Gastroesophageal sphincter (tissue), 3 donors: Measurements from ENCODE around the gene PLOD3.

ENCODE experiments used
- EP300 ChIP-seq: sonication (generic); formaldehyde crosslinking; IDR thresholded peaks from one replicate; pipeline ENCODE4 v1.6.1; 2017; ENCODE audit warnings: antibody characterized with exemption, mild to moderate bottlenecking
- POLR2A ChIP-seq, 2 donors: fragments of 450-650 bp; IDR thresholded peaks; one replicate each; pipeline ENCODE4 v1.6.1; 2017; ENCODE audit warnings: antibody characterized with exemption in 2 of 2, mild to moderate bottlenecking in 2 of 2, moderate library complexity in 1 of 2
- POLR2AphosphoS5 ChIP-seq: sonication (generic); formaldehyde crosslinking; IDR thresholded peaks from one replicate; pipeline ENCODE4 v1.6.1; 2017; ENCODE audit warnings: antibody characterized with exemption
- TF ChIP-seq, protein P1 (sequence below), 4 experiments: fragments of 200-600 bp in 2 of 4; fragments of 450-650 bp in 2 of 4; sonication (generic) in 1 of 4; IDR thresholded peaks; one replicate each; pipeline ENCODE4 v1.5.1; 2017 to 2019; ENCODE audit warnings: antibody characterized with exemption in 4 of 4, mild to moderate bottlenecking in 2 of 4, moderate library complexity in 2 of 4

DNA sequence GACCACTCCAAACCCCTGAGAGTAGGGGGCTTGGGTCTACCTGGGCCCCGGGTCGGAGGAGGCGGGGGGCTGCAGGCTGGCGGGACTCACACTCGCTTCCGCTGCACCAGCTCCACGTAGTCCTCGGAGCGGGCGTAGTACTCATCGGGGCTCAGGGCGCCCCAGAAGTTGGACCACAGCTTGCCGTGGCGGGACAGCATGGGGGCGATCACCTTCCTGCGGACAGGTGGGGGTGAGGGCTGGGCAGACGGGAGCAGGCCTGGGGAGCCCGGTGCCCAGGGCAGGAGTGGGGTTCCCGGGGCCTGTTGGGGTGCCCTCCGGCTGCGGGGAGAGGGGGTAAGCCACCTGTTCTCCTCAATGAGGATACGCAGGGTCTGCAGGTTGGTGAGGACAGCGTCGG is 5.9 kb downstream of the PLOD3 start:
- TF ChIP-seq, protein P1, sequence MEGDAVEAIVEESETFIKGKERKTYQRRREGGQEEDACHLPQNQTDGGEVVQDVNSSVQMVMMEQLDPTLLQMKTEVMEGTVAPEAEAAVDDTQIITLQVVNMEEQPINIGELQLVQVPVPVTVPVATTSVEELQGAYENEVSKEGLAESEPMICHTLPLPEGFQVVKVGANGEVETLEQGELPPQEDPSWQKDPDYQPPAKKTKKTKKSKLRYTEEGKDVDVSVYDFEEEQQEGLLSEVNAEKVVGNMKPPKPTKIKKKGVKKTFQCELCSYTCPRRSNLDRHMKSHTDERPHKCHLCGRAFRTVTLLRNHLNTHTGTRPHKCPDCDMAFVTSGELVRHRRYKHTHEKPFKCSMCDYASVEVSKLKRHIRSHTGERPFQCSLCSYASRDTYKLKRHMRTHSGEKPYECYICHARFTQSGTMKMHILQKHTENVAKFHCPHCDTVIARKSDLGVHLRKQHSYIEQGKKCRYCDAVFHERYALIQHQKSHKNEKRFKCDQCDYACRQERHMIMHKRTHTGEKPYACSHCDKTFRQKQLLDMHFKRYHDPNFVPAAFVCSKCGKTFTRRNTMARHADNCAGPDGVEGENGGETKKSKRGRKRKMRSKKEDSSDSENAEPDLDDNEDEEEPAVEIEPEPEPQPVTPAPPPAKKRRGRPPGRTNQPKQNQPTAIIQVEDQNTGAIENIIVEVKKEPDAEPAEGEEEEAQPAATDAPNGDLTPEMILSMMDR (IDR thresholded peaks at IDR 0.05): no peak
- TF ChIP-seq POLR2A (IDR thresholded peaks at IDR 0.05): no peak
- no peak for TF ChIP-seq EP300
- TF ChIP-seq POLR2AphosphoS5: no peak
